ENCODE data around the gene IL36RN.

The IL36RN gene

DNA sequence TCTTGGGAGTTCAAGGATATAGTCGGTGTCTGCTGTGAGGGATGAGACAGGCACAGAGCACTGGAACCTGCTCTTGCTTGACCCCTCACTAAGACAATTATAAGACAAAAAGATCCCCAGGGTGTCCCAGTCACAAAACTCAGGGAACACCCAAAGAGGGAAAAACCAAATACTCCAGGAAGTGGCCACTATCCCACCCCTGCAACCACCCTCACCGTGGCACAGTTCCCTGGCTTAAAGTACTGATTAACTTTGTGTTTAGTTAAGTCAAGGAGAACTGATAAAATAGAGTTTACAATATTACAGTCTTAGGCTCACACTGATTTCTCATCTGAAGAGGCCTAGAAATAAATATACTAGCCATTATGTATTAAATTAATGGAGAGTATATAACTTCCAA lies 19.8 kb upstream of the IL36RN start:
- no peak for TF ChIP-seq CTCF (IDR thresholded peaks at IDR 0.05; ENCODE audit: poor library complexity, severe bottlenecking)
- H3K36me3 ChIP-seq (ENCODE audit: low read depth) = no peaks in the 10 kb centered on the region
- no peaks in the 10 kb centered on the region for H3K9me3 ChIP-seq (ENCODE audit: severe bottlenecking)
- no peaks in the 10 kb centered on the region for H3K4me1 ChIP-seq (ENCODE audit: insufficient read depth, poor library complexity, severe bottlenecking)
- ATAC-seq (ENCODE audit: low read depth) = no peak
- H3K4me3 ChIP-seq (ENCODE audit: severe bottlenecking) = no peak overlapping the region
- H3K27me3 ChIP-seq (ENCODE audit: insufficient read depth, poor library complexity, severe bottlenecking) = no peaks in the 10 kb centered on the region
- H3K27ac ChIP-seq (ENCODE audit: poor library complexity, severe bottlenecking) = no peak overlapping the region
- DNase-seq (ENCODE audit: low spot score) = no peak

GRCh38 chr2:113039719-113040118 lies 19.3 kb upstream of the IL36RN start:
- no peak for DNase-seq (ENCODE audit: low spot score)
- Histone ChIP-seq H3K4me1 (ENCODE audit: insufficient read depth, poor library complexity, severe bottlenecking) (no peaks in the 10 kb centered on the region), H3K27ac (ENCODE audit: poor library complexity, severe bottlenecking) (no peak overlapping the region), H3K27me3 (ENCODE audit: insufficient read depth, poor library complexity, severe bottlenecking) (no peaks in the 10 kb centered on the region), H3K36me3 (ENCODE audit: low read depth) (no peaks in the 10 kb centered on the region), H3K9me3 (ENCODE audit: severe bottlenecking) (no peaks in the 10 kb centered on the region), H3K4me3 (ENCODE audit: severe bottlenecking) (no peak overlapping the region)
- no peak for TF ChIP-seq CTCF (IDR thresholded peaks at IDR 0.05; ENCODE audit: poor library complexity, severe bottlenecking)
- ATAC-seq (ENCODE audit: low read depth) = no peak

- H3K9me3 ChIP-seq (ENCODE audit: severe bottlenecking) = no peaks in the 10 kb centered on the region
- ATAC-seq (ENCODE audit: low read depth) (no peak; the same call in 2 of the 3 replicates), DNase-seq (ENCODE audit: low spot score) (no peak)
- no peak overlapping the region for H3K27ac ChIP-seq (ENCODE audit: poor library complexity, severe bottlenecking)
- no peaks in the 10 kb centered on the region for H3K4me1 ChIP-seq (ENCODE audit: insufficient read depth, poor library complexity, severe bottlenecking)
- TF ChIP-seq CTCF (IDR thresholded peaks at IDR 0.05; ENCODE audit: poor library complexity, severe bottlenecking) = peak; percentile 33
- H3K4me3 ChIP-seq (ENCODE audit: severe bottlenecking) = no peak overlapping the region
- no peaks in the 10 kb centered on the region for H3K36me3 ChIP-seq (ENCODE audit: low read depth)
- H3K27me3 ChIP-seq (ENCODE audit: insufficient read depth, poor library complexity, severe bottlenecking) = no peaks in the 10 kb centered on the region
Observed at GRCh38 chr2:113041871-113042270, 17.1 kb upstream of the IL36RN start.

DNA sequence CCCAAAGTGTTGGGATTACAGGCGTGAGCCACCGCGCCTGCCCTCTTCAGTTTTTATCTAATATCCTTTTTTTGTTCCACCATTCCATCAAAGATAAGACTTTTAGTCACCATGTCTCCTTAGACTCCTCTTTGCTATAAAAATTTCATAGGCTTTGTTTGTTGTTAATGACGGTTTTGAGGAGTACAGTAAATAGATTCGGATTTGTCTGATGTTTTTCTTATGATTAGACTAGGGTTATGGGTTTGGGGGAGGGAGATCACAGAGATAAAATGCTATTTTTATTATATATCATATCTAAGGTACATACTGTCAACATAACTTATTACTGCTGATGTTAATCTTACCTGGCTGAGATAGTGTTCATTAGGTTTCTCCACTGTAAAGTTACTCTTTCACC lies 12.5 kb upstream of the IL36RN start:
- H3K4me1 ChIP-seq (ENCODE audit: insufficient read depth, poor library complexity, severe bottlenecking) = no peaks in the 10 kb centered on the region
- no peaks in the 10 kb centered on the region for H3K36me3 ChIP-seq (ENCODE audit: low read depth)
- H3K27me3 ChIP-seq (ENCODE audit: insufficient read depth, poor library complexity, severe bottlenecking) = no peaks in the 10 kb centered on the region
- no peak for ATAC-seq (ENCODE audit: low read depth)
- H3K9me3 ChIP-seq (ENCODE audit: severe bottlenecking) = no peaks in the 10 kb centered on the region
- DNase-seq (ENCODE audit: low spot score) = no peak
- no peak overlapping the region for H3K4me3 ChIP-seq (ENCODE audit: severe bottlenecking)
- no peak overlapping the region for H3K27ac ChIP-seq (ENCODE audit: poor library complexity, severe bottlenecking)
- TF ChIP-seq CTCF (IDR thresholded peaks at IDR 0.05; ENCODE audit: poor library complexity, severe bottlenecking) = no peak

GRCh38 chr2:113050921-113051895 lies 7.8 kb upstream of the IL36RN start:
- TF ChIP-seq CTCF (IDR thresholded peaks at IDR 0.05; ENCODE audit: poor library complexity, severe bottlenecking) = no peak
- H3K36me3 ChIP-seq (ENCODE audit: low read depth) = no peaks in the 10 kb centered on the region

More at GRCh38 chr2:113050921-113051895, 7.8 kb upstream of the IL36RN start:
- no peak for DNase-seq (ENCODE audit: low spot score)
- Histone ChIP-seq H3K4me1 (ENCODE audit: insufficient read depth, poor library complexity, severe bottlenecking) (no peaks in the 10 kb centered on the region), H3K9me3 (ENCODE audit: severe bottlenecking) (no peaks in the 10 kb centered on the region), H3K4me3 (ENCODE audit: severe bottlenecking) (no peak overlapping the region), H3K27ac (ENCODE audit: poor library complexity, severe bottlenecking) (no peak overlapping the region), H3K27me3 (ENCODE audit: insufficient read depth, poor library complexity, severe bottlenecking) (no peaks in the 10 kb centered on the region)
- ATAC-seq (ENCODE audit: low read depth) = no peak

All from RWPE2 (cell line).